Epithelial cell of esophagus (primary cell): ENCODE measurements around the gene QKI.
A peak's percentile ranks its signal among the peaks of the same experiment; 100 is the strongest.

Experiments used
- DNase-seq: peaks from one replicate; pipeline ENCODE4 v3.0.0; 2010; ENCODE audit warnings: low read depth
- H3K4me3 ChIP-seq: 2 replicates; pipeline ENCODE4 v1.5.1; 2011; ENCODE audit warnings: mild to moderate bottlenecking, low read length, control low read depth
- CTCF ChIP-seq: IDR thresholded peaks from 2 replicates; pipeline ENCODE4 v1.5.1; 2011; ENCODE audit warnings: low read depth, mild to moderate bottlenecking, low read length, control low read depth, inconsistent platforms; ENCODE audit not compliant: insufficient read depth; ENCODE audit errors: missing control alignments

The QKI gene

GRCh38 chr6:163513003-163513402 lies 98.5 kb downstream of the QKI start:
- no peak overlapping the region for H3K4me3 ChIP-seq
- no peak for DNase-seq
- TF ChIP-seq CTCF, result no peak

GRCh38 chr6:163513570-163514166 lies 99.2 kb downstream of the QKI start:
- TF ChIP-seq CTCF, result no peak
- no peak for DNase-seq
- H3K4me3 ChIP-seq, result no peak overlapping the region

GRCh38 chr6:163516908-163517307 lies 102.4 kb downstream of the QKI start:
- H3K4me3 ChIP-seq, result no peak overlapping the region
- DNase-seq, result no peak
- no peak for TF ChIP-seq CTCF

GRCh38 chr6:163520956-163521355 lies 106.4 kb downstream of the QKI start:
- no peak for TF ChIP-seq CTCF
- H3K4me3 ChIP-seq, result no peak overlapping the region
- DNase-seq, result peak; percentile 52

GRCh38 chr6:163522033-163522432 lies 107.5 kb downstream of the QKI start:
- TF ChIP-seq CTCF, result no peak
- no peak for DNase-seq
- no peak overlapping the region for H3K4me3 ChIP-seq

GRCh38 chr6:163525926-163526325 lies 111.4 kb downstream of the QKI start:
- peak; percentile 23 for DNase-seq
- H3K4me3 ChIP-seq, result no peak overlapping the region
- TF ChIP-seq CTCF, result no peak

- H3K4me3 ChIP-seq, result no peak overlapping the region
- no peak for TF ChIP-seq CTCF
- no peak for DNase-seq
Measured at GRCh38 chr6:163526346-163526745, 111.8 kb downstream of the QKI start.
